Activated CD4-positive, alpha-beta T cell treated with anti-CD3 and anti-CD28 coated beads for 4 hours (primary cell): Measurements from ENCODE around the gene RIMBP3C.
"Not testable (repeated sequence)": the region's sequence is repeated elsewhere in the genome, so short reads cannot be mapped to it uniquely, and the experiment has no call there.

ENCODE experiments used
- DNase-seq, 2 donors: peaks; one replicate each; pipeline ENCODE4 v3.0.0-alpha.2; 2020

Gene RIMBP3C

GRCh38 chr22:21516970-21517764 lies 34.1 kb downstream of the RIMBP3C start:
- DNase-seq = peak in 1 of 2 donors; percentile 58

GRCh38 chr22:21516522-21516921 lies 34.7 kb downstream of the RIMBP3C start:
- not testable (repeated sequence) for DNase-seq

DNA sequence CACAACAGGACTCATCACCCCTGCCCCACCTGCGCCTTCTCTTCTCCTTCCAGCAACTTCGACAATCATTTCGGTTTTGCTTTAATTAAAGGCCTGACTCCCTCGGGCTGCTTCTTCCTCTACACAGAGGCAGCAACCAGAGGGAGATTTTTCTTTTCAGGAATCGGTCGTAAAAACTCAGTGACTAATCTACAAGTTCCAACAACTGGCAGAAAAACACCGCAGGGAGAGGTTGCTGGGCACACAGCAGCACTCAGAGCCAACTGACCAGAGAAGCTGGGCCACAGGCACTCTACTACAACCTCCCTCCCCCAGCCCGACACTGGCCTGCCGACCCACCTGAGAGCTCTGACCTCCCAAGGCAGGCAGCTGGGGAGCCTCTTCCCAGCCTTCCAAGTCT lies 36.0 kb downstream of the RIMBP3C start:
- not testable (repeated sequence) for DNase-seq

GRCh38 chr22:21514117-21514516 lies 37.1 kb downstream of the RIMBP3C start:
- not testable (repeated sequence) for DNase-seq

DNA sequence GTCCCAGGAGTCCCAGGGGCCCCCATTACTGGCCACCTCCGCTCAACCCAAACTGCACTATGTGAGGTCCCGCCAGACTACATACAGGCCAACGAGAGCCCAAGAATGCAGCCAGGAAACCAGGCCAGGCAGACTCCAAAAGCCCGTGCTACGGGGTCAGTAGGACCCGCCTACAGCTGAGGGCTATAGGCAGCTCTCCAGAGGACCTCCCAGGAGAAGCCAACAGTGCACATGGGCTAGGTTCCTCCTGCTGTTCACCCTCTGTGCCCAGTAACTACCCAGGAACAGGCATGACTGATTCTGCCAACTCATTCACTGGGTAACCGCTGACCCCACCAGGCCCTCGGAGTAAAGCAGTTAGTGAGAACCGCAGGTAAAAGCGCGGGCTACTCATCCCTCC lies 39.2 kb downstream of the RIMBP3C start:
- not testable (repeated sequence) for DNase-seq

GRCh38 chr22:21510397-21510796 lies 40.9 kb downstream of the RIMBP3C start:
- not testable (repeated sequence) for DNase-seq

DNA sequence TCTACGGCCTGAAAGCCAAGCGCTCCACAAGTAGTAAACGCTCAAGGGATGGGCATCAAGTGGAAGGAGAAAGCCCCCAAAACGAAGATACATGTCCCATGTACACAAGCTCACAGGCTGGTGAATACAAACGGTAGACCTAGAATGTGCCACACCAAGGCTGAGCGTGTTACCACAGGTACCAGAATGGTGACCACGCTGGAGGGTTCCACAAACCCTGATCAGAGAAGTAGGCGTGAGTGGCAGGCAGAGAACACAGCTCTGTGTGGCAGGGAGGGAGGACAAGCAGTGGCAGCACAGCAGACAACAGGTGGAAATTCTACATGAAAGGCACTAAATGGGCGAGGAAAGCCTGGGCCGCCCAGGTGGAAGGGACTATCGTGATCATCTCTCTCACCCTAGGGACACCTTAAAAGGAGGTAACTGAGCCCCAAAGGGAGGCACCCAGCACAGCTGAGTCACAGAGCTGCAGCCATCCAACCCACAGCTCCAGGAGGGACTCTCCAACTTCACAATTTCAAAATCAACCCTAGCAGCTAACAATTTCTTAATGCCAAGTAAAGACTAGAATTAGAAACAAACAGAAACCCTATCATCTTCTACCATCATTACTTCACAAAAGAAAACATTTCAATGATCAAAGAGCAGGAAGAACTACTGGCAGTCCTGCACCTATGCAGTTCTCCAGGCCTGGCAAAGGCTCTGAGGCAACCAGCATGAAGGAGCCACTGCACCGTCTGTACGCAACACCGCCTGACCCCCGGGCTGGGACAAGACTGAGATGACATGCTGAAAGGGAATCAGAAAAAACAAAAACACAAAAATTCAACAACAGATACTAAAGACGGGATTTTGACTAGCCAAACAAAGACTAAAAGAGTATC lies 51.4 kb downstream of the RIMBP3C start:
- DNase-seq = not testable (repeated sequence)

DNA sequence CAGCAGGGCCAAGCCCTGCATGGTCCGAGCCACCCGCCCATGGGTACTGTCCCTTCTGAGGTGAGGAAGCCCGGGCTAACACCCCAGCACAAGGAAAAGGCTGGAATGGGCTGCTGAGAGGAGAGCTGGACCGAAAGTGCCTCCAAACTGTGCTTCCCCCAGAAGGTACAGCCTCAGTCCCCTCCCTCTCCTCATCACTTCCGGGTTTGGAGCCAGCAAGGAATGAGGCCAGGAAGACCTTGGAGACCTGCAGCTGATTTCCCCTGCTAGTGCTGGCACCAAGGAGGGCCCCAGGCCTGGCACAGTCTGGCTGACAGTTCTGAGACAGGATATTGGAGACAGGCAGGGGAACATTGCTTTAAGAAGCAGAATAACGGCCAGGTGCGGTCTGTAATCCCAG lies 52.8 kb downstream of the RIMBP3C start:
- DNase-seq = not testable (repeated sequence)

GRCh38 chr22:21497984-21498383 lies 53.3 kb downstream of the RIMBP3C start:
- DNase-seq = not testable (repeated sequence)
